NB4 (cell line): ENCODE results near the gene PSMC5.

Source experiments
- DNase-seq: peaks from one replicate; pipeline ENCODE4 v3.0.0; 2010; ENCODE audit warnings: low read depth
- H3K4me3 ChIP-seq: one replicate; pipeline ENCODE4 v1.5.1; 2011; ENCODE audit warnings: mild to moderate bottlenecking, low read depth, low read length, moderate library complexity
- MYC ChIP-seq: IDR thresholded peaks from 2 replicates; pipeline ENCODE4 v1.6.1; 2011; ENCODE audit warnings: low read depth, low read length
- POLR2A ChIP-seq: IDR thresholded peaks from 2 replicates; pipeline ENCODE4 v1.6.1; 2011; ENCODE audit warnings: mild to moderate bottlenecking; ENCODE audit not compliant: insufficient read length; ENCODE audit errors: extremely low read depth
- TF ChIP-seq, protein P1 (sequence below): IDR thresholded peaks from 2 replicates; pipeline ENCODE4 v1.6.1; 2011; ENCODE audit warnings: low read depth, low read length
- TF ChIP-seq, protein P2 (sequence below): IDR thresholded peaks from one replicate; pipeline ENCODE4 v1.5.1; 2012; ENCODE audit warnings: low read depth, low read length

The PSMC5 gene

DNA sequence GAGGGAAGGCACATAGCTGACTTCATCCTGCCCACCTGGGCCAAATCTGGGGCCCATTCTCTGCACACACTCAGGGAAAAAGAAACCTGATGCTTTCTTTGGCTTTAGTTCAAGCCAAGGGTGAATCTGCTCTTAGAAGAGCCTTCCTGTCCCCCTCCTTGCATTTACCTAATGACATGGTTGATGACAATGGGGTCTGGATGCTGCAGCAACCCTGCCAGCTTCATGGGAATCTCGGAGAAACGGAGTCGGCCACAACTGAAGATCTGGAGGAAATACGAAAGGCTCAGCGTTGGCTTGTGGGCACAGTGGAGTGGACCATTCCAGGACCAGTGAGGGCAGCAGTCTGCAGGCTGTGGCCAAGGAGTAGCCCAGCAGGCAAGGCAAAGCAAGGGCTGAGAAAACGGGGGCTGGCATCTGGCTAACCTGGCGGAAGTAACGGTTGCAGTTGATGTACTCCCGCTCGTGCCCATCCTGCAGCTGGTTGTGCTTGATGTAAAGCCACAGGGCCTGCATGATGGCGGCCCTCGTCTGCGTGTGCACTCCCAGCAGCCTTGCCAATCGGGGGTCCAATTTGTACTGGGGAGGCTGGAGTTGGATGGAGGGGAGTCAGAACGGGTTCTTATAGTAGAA, 6.6 kb downstream of the PSMC5 start:
- H3K4me3 ChIP-seq = no peak overlapping the region
- no peak for DNase-seq
- TF ChIP-seq, protein P1, sequence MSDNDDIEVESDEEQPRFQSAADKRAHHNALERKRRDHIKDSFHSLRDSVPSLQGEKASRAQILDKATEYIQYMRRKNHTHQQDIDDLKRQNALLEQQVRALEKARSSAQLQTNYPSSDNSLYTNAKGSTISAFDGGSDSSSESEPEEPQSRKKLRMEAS = no peak
- TF ChIP-seq POLR2A (no peak), MYC (no peak)
- TF ChIP-seq, protein P2, sequence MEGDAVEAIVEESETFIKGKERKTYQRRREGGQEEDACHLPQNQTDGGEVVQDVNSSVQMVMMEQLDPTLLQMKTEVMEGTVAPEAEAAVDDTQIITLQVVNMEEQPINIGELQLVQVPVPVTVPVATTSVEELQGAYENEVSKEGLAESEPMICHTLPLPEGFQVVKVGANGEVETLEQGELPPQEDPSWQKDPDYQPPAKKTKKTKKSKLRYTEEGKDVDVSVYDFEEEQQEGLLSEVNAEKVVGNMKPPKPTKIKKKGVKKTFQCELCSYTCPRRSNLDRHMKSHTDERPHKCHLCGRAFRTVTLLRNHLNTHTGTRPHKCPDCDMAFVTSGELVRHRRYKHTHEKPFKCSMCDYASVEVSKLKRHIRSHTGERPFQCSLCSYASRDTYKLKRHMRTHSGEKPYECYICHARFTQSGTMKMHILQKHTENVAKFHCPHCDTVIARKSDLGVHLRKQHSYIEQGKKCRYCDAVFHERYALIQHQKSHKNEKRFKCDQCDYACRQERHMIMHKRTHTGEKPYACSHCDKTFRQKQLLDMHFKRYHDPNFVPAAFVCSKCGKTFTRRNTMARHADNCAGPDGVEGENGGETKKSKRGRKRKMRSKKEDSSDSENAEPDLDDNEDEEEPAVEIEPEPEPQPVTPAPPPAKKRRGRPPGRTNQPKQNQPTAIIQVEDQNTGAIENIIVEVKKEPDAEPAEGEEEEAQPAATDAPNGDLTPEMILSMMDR = no peak

DNA sequence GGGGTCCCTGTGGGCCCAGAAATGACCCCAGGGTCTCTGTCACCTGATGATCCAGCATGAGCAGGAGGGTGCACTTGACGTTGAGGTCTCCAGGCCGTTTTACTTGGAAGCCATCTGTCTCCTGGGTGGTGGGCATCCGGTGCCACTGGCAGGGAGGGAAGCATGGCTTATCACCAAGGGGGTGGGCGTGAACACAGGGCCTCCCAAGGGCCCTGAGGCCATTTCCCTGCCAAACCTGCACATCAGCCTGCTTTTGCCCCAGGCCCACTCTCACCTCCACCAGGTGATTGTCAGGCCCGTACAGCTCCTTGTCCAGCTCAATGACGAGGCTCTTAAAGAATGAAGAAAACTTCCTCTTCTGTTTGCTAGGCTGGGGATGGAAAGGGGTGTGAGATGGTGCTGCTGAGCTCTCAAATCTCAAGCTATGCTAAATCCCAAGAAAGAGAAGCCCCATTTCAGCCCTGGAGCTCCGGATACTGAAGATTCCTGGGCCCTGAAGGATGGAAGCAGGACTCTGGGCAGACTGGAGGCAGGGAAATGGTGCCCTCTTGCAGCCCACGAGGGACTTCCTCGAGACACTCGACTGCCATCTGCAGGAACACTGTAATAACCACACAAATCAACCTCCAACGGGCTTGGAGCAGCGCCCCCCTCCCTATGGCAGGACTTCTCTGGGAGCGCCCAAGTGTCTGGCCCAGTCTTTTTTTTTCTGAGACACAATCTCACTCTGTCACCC, 7.4 kb downstream of the PSMC5 start:
- DNase-seq = peak; percentile 87
- no peak overlapping the region for H3K4me3 ChIP-seq
- TF ChIP-seq, protein P2 = peak; percentile 70
- TF ChIP-seq POLR2A (no peak), MYC (peak; percentile 75)
- TF ChIP-seq, protein P1 = peak; percentile 68

DNA sequence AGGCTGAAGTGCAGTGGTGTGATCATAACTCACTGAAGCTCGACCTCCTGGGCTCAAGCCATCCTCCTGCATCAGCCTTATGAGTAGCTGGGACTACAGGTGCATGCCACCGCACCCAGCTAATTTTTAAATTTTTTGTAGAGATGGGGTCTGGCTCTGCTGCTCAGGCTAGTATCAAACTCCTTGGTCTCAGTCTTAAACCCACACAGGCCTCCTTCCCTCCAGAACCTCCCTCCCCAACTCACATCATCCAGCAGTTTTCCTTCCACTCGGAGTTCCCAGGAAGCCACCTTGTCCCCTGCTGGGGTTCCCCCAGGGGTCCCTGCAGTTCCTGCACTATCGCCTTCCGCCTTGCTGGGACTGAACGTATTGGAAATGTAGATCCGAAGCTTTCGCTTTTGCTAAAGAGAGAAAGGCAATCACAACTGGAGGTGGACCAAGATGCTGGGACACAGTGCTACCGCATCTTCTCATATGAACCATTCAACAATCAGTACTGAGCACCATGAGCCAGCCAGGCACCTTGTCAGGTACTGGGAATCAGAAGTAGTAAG, 8.0 kb downstream of the PSMC5 start:
- DNase-seq = no peak
- TF ChIP-seq MYC = no peak
- no peak overlapping the region for H3K4me3 ChIP-seq

DNA sequence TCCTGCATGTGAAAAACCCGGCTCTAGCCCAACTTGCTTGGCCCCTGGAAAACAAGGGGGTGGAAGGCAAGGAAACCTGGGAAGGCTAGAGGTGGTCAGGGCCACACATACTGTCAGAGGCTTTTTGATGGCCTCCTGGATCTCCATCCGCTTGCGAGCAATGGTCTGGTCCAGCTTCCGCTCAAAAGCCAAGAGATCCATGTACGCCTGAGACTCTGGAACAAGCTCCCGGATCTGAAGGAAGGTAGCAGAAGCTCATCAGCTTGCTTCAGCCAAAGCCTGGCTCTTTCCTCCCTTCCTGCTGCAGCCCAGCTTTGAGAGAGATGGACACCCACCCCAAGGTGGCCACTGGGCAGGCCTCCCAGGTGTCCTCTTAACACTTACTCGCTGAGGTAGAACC, 9.6 kb downstream of the PSMC5 start:
- no peak overlapping the region for H3K4me3 ChIP-seq
- TF ChIP-seq, protein P1 = no peak
- TF ChIP-seq MYC (no peak), POLR2A (no peak)
- TF ChIP-seq, protein P2 = no peak
- no peak for DNase-seq

DNA sequence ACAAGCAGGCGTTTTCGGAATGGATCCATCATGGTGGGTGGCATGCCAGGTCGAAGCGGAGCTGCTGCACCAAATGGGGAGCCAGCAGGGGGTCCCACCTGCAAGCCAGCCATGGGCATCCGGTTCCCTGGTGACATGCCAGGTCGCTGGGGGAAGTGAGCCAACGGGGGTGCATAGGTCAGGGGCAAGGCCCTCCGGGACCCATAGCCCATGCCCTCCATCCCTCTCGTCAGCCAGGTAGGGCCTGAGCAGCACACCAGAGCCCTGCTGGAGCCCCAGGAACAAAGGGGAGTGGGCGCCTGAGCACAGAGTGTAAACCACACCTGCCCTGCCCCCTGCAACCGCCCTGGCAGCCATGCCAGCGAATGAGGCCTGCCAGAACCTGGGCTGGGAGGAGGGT, 10.2 kb downstream of the PSMC5 start:
- no peak overlapping the region for H3K4me3 ChIP-seq
- TF ChIP-seq, protein P2 = no peak
- TF ChIP-seq POLR2A (no peak), MYC (no peak)
- TF ChIP-seq, protein P1 = no peak
- DNase-seq = no peak

DNA sequence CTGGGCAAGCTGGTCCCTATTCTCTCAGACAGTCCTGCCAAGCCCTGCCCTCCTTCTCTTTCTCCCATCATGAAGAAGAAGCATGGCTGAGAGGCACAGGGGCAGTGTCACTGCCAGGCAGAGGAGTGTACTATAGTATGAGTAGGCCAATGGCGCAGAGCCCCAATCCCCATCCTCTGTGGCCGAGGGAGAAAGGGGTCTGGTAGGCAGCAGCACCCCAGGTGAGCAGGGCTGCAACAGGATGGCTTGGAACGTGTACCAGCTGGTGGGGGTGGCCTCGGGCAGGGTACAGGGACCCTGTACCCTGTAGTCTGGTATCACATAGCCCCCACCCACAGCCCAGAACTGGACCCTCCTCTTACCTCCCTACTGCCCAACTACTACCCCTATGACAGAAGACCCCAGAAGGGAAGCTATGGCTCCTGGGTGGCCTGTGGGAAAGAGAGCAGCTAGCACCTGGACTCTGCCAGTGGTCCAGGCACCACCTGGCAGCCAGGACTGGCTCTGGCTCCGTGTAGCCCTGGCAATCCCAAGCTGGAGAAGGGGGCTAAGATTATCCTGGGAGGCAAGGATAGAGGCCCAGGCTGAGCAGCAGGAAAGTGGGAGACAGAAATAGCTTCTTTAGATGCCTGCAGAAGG, 10.8 kb downstream of the PSMC5 start:
- TF ChIP-seq POLR2A (no peak), MYC (no peak)
- TF ChIP-seq, protein P1 = no peak
- DNase-seq = no peak
- H3K4me3 ChIP-seq = no peak overlapping the region
